Breast epithelium (tissue), 4 donors: ENCODE measurements around the gene HMGN1. TPM values are rescaled to one million over a fixed set of nuclear protein-coding genes. Genes with fewer than 3 reads are reported as not detected.

Experiments
- DNase-seq, 2 donors: peaks; one replicate each; pipeline ENCODE4 v3.0.0-alpha.2; 2019; ENCODE audit warnings: low spot score in 2 of 2
- H3K27ac ChIP-seq, 2 donors: fragments of 200-600 bp; sonication (generic) in 1 of 2; one replicate each; pipeline ENCODE4 v1.5.1; 2016 to 2019; ENCODE audit warnings: mild to moderate bottlenecking in 1 of 2
- H3K27me3 ChIP-seq, 2 donors: fragments of 200-600 bp; sonication (generic) in 1 of 2; one replicate each; pipeline versions ENCODE4 v1.5.1 to v1.6.0; 2017 to 2019; ENCODE audit warnings: control low read depth in 1 of 2, mild to moderate bottlenecking in 1 of 2
- H3K36me3 ChIP-seq: fragments of 200-600 bp; one replicate; pipeline ENCODE4 v1.5.1; 2019
- H3K4me1 ChIP-seq, 2 donors: fragments of 200-600 bp; sonication (generic); one replicate each; pipeline ENCODE4 v1.5.1; 2016 to 2019; ENCODE audit warnings: control low read depth in 1 of 2
- H3K4me3 ChIP-seq, 3 donors: fragments of 200-600 bp; sonication (generic); 1 replicate in 2 of 3; 2 replicates in 1 of 3; pipeline ENCODE4 v1.5.1; 2016 to 2019; ENCODE audit warnings: mild to moderate bottlenecking in 3 of 3, moderate library complexity in 2 of 3
- H3K9me3 ChIP-seq, 2 donors: fragments of 200-600 bp; sonication (generic) in 1 of 2; one replicate each; pipeline ENCODE4 v1.5.1; 2016 to 2019; ENCODE audit warnings: control low read depth in 1 of 2
- POLR2A ChIP-seq: fragments of 450-650 bp; IDR thresholded peaks from one replicate; pipeline ENCODE4 v1.6.1; 2016; ENCODE audit warnings: antibody characterized with exemption, mild to moderate bottlenecking, moderate library complexity
- POLR2AphosphoS5 ChIP-seq, 3 donors: sonication (generic); formaldehyde crosslinking; IDR thresholded peaks; one replicate each; pipeline ENCODE4 v1.6.1; 2017; ENCODE audit warnings: antibody characterized with exemption in 3 of 3
- intact Hi-C: fragments of 100-400 bp; cut with DNase I; formaldehyde crosslinking; loops from one replicate; pipeline ENCODE4 v1.15.1; 2023; ENCODE audit warnings: low total_unique reads
- total RNA-seq, 3 donors: library from RNA; depleted of rRNA; stranded (reverse); fragments of >200 nt; gene quantifications; one replicate each; pipeline ENCODE4 v1.1.0, GENCODE V29; 2016
- TF ChIP-seq, protein P1 (sequence below), 3 donors: fragments of 450-650 bp; IDR thresholded peaks; one replicate each; pipeline ENCODE4 v1.5.1; 2016 to 2017; ENCODE audit warnings: antibody characterized with exemption in 3 of 3, mild to moderate bottlenecking in 3 of 3, moderate library complexity in 3 of 3

HMGN1 gene
- total RNA-seq, 3 donors from 2014 or later: 68.5 to 166 (median 127) TPM

DNA sequence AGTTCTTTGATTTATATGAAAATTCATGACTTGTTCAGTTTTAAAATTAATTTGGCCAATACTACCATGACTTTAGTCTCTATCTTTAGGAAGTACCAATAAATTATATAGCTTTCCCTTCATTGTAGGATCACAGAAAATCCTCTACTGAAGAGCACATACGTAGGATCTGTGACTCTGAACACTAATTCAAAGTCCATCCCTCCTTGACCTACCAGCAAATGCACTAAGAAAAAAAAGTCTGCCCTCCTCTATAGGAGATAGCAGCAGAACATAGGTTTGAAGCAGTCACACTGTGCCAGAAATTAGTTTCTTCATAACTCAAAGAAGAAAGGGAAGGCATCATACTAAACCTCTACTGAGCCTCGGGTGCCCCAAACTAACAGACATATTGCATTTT is 52.0 kb downstream of the HMGN1 start:
- Histone ChIP-seq H3K27ac (no peak overlapping the region), H3K27me3 (no peaks in the 10 kb centered on the region), H3K4me1 (no peaks in the 10 kb centered on the region), H3K36me3 (peaks cover 10% of the 10 kb centered on the region), H3K4me3 (no peak overlapping the region), H3K9me3 (peaks cover 0 to 10% of the 10 kb centered on the region in 2 donors)
- intact Hi-C loops: no loop called here
- DNase-seq: no peak
- no peak for TF ChIP-seq POLR2AphosphoS5 (IDR thresholded peaks at IDR 0.05)
- TF ChIP-seq POLR2A: no peak
- TF ChIP-seq, protein P1, sequence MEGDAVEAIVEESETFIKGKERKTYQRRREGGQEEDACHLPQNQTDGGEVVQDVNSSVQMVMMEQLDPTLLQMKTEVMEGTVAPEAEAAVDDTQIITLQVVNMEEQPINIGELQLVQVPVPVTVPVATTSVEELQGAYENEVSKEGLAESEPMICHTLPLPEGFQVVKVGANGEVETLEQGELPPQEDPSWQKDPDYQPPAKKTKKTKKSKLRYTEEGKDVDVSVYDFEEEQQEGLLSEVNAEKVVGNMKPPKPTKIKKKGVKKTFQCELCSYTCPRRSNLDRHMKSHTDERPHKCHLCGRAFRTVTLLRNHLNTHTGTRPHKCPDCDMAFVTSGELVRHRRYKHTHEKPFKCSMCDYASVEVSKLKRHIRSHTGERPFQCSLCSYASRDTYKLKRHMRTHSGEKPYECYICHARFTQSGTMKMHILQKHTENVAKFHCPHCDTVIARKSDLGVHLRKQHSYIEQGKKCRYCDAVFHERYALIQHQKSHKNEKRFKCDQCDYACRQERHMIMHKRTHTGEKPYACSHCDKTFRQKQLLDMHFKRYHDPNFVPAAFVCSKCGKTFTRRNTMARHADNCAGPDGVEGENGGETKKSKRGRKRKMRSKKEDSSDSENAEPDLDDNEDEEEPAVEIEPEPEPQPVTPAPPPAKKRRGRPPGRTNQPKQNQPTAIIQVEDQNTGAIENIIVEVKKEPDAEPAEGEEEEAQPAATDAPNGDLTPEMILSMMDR (IDR thresholded peaks at IDR 0.05): no peak

Other genes with a start within 250 kb of the HMGN1 start
- 10 to 100 TPM; 19.7 to 25.9 (median 24.7) TPM for gene PSMG1, start 165.6 kb downstream of the HMGN1 start, total RNA-seq
- 100 to 1,000 TPM in 2 of 3 donors, 10 to 100 TPM in 1; 65.4 to 128 (median 105) TPM for gene BRWD1, start 35.5 kb downstream of the HMGN1 start, total RNA-seq
- gene LCA5L, start 96.7 kb upstream of the HMGN1 start, total RNA-seq: 1 to 10 TPM; 1.6 to 6.0 (median 4.2) TPM
- gene SH3BGR, start 102.9 kb upstream of the HMGN1 start, total RNA-seq: 1 to 10 TPM; 3.3 to 6.3 (median 5.0) TPM